Activated CD8-positive, alpha-beta memory T cell treated with anti-CD3 and anti-CD28 coated beads, Interleukin-2, amount 50 U/mL, for 24 hours (primary cell): ENCODE data around the gene TMEM220.

Experiments
- DNase-seq: peaks from one replicate; pipeline ENCODE4 v3.0.0-alpha.2; 2020; ENCODE audit errors: extremely low read depth

Gene TMEM220

DNA sequence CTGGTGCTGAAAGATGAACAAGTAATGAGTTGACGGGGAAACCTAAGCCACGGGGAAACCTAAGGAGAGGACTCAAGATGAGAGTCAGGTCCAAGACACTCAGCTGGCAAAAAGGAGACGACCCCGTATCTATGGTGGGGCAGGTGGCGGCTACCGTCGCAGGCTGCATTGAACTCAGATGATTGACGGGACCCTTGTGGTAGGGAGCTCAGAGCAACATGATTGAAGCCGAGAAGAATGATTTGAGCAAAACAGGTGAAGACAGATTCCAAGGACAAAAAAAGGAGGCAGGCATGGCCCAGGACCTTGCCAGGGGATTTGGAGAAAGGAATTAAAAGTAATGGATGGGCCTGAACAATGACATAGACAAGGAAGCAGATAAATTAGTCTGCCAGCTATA is 65.3 kb downstream of the TMEM220 start:
- no peak for DNase-seq
